GM18507 (cell line): ENCODE results near the gene MANSC4.
"Not testable (repeated sequence)": the region's sequence is repeated elsewhere in the genome, so short reads cannot be mapped to it uniquely, and the experiment has no call there.

Experiments used
- DNase-seq: peaks from one replicate; pipeline ENCODE4 v3.0.0; 2011; ENCODE audit warnings: low read depth; ENCODE audit not compliant: insufficient read length; ENCODE audit errors: extremely low spot score
- FAIRE-seq: peaks from 2 replicates; lab custom pipeline; 2011; peaks lifted over from hg19 to GRCh38; lab: Jason Lieb, UNC

The MANSC4 gene

GRCh38 chr12:27766587-27766986, 13.4 kb downstream of the MANSC4 start:
- no peak for DNase-seq
- FAIRE-seq: no peak

- FAIRE-seq (no peak), DNase-seq (no peak)
These were observed 17.3 kb downstream of the MANSC4 start for GRCh38 chr12:27762757-27763156.

GRCh38 chr12:27756670-27757195, 23.3 kb downstream of the MANSC4 start:
- DNase-seq: no peak
- no peak for FAIRE-seq

- FAIRE-seq (no peak), DNase-seq (no peak)
These were observed 25.2 kb downstream of the MANSC4 start for GRCh38 chr12:27754795-27755194.

- FAIRE-seq (no peak), DNase-seq (no peak)
These were observed 28.5 kb downstream of the MANSC4 start for GRCh38 chr12:27751386-27752047.

GRCh38 chr12:27747111-27747820, 32.8 kb downstream of the MANSC4 start:
- no peak for DNase-seq

GRCh38 chr12:27745734-27746133, 34.3 kb downstream of the MANSC4 start:
- not testable (repeated sequence) for DNase-seq

More at GRCh38 chr12:27747111-27747820, 32.8 kb downstream of the MANSC4 start:
- FAIRE-seq: no peak

GRCh38 chr12:27743601-27744000, 36.4 kb downstream of the MANSC4 start:
- FAIRE-seq: no peak

More at GRCh38 chr12:27745734-27746133, 34.3 kb downstream of the MANSC4 start:
- not testable (repeated sequence) for FAIRE-seq

GRCh38 chr12:27734321-27734720, 45.7 kb downstream of the MANSC4 start:
- not testable (repeated sequence) for FAIRE-seq, DNase-seq

More at GRCh38 chr12:27743601-27744000, 36.4 kb downstream of the MANSC4 start:
- DNase-seq: no peak

GRCh38 chr12:27733791-27734190, 46.2 kb downstream of the MANSC4 start:
- no peak for FAIRE-seq
- DNase-seq: no peak

GRCh38 chr12:27733052-27733656, 46.9 kb downstream of the MANSC4 start:
- FAIRE-seq (peak; percentile 65), DNase-seq (peak; percentile 36)

- DNase-seq (no peak), FAIRE-seq (no peak)
These were observed 47.8 kb downstream of the MANSC4 start for GRCh38 chr12:27732281-27732680.

GRCh38 chr12:27730097-27730588, 49.9 kb downstream of the MANSC4 start:
- FAIRE-seq (no peak), DNase-seq (no peak)

GRCh38 chr12:27723212-27723611, 56.8 kb downstream of the MANSC4 start:
- DNase-seq: no peak
- FAIRE-seq: no peak
